ENCODE results near the gene RNF14. TPM values are rescaled to one million over a fixed set of nuclear protein-coding genes. Genes with fewer than 3 reads are reported as not detected.

Gene RNF14
- polyA plus RNA-seq, 1 of the 3 experiments (the other 2 are of a cell fraction): 24.5 TPM

DNA sequence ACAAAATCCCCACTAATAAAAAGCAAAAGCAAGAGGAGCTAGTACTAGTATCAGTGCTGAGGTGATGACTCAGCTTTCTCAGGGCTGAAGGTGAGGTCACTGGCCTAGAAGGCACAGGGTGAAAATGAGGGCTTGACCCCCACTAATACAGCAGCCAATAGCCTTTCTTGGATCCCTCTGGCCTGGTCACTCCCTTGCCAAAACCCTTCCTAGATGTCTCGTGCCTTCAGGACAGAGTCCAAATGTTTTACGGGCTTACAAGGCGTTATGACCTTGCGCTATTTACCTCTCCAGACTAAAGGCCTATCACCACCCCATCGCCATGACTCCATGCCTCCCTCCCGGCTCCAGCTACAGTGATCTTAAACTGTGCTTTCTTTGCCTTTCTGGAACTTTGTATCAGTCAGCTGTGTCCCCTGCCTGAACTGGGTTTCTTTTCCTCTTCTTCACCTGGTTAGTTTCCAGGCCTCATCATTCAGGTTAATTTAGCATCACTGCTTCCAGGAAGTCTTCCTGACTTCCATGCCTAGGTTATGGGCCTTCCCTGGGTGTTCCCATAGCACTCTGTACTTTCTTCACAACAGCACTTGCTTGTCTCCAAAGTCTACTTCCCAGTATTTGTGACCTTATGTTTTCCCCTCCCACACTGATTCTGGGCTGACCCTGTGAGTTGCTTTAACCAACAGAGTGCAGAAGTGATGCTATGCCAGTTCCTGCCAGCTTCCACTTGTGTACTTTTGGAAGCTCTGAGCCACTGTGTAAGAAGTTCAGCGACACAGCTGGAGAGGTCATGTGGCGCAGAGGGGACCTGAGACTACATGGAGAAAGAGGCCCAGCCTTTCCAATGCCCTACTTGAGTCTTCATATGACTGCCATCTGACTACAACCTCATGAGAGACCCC is 49.4 kb upstream of the RNF14 start:
- Histone ChIP-seq H3K79me2 (ENCODE audit: insufficient read depth) (peaks cover 15% of the 10 kb centered on the region), H3K4me2 (no peak overlapping the region), H3K9me3 (no peaks in the 10 kb centered on the region), H3K27me3 (ENCODE audit: insufficient read depth) (no peaks in the 10 kb centered on the region; the same call in 1 of the 2 replicates), H3K27ac (ENCODE audit: low read depth in 2 of 2, low read length in 1 of 2) (no peak overlapping the region), H4K20me1 (ENCODE audit: insufficient read depth) (no peaks in the 10 kb centered on the region), H3K9ac (no peak overlapping the region), H3K9me2 (no peaks in the 10 kb centered on the region), H3F3A (replicated peaks; ENCODE audit: insufficient read depth) (peaks cover 4% of the 10 kb centered on the region), H3K4me1 (ENCODE audit: control insufficient read depth in 1 of 2, insufficient read depth in 2 of 2, low read depth in 1 of 2, low read length in 1 of 2) (peaks cover 0 to 7% of the 10 kb centered on the region in 2 experiments; a peak in 2 of 4 replicates), H2AFZ (ENCODE audit: low read depth) (no peak overlapping the region), H3K36me3 (replicated peaks in 1 of 2; ENCODE audit: control insufficient read depth in 1 of 2, insufficient read depth in 2 of 2, low read length in 1 of 2) (peaks cover 0 to 5% of the 10 kb centered on the region in 2 experiments), H3K4me3 (ENCODE audit: low read depth in 2 of 2, low read length in 1 of 2) (no peak overlapping the region)
- TF ChIP-seq, protein P1, sequence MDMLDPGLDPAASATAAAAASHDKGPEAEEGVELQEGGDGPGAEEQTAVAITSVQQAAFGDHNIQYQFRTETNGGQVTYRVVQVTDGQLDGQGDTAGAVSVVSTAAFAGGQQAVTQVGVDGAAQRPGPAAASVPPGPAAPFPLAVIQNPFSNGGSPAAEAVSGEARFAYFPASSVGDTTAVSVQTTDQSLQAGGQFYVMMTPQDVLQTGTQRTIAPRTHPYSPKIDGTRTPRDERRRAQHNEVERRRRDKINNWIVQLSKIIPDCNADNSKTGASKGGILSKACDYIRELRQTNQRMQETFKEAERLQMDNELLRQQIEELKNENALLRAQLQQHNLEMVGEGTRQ (IDR thresholded peaks at IDR 0.05; ENCODE audit: borderline replicate concordance, low read depth, low read length): no peak
- TF ChIP-seq, protein P2, sequence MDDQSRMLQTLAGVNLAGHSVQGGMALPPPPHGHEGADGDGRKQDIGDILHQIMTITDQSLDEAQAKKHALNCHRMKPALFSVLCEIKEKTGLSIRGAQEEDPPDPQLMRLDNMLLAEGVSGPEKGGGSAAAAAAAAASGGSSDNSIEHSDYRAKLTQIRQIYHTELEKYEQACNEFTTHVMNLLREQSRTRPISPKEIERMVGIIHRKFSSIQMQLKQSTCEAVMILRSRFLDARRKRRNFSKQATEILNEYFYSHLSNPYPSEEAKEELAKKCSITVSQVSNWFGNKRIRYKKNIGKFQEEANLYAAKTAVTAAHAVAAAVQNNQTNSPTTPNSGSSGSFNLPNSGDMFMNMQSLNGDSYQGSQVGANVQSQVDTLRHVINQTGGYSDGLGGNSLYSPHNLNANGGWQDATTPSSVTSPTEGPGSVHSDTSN (IDR thresholded peaks at IDR 0.05): no peak
- TF ChIP-seq GATA2 (CRISPR knock-in tag; IDR thresholded peaks at IDR 0.05) (no peak), EZH2phosphoT487 (IDR thresholded peaks at IDR 0.05; ENCODE audit: borderline replicate concordance, low read depth) (no peak), JUND (IDR thresholded peaks at IDR 0.05) (no peak), MXI1 (IDR thresholded peaks at IDR 0.05; ENCODE audit: low read depth, low read length) (no peak), FOXM1 (IDR thresholded peaks at IDR 0.05; ENCODE audit: low read depth) (no peak), SIN3A (IDR thresholded peaks at IDR 0.05; ENCODE audit: borderline replicate concordance, low read depth, low read length) (no peak), NFIC (IDR thresholded peaks at IDR 0.05; ENCODE audit: borderline replicate concordance) (no peak), EP300 (IDR thresholded peaks at IDR 0.05; ENCODE audit: borderline replicate concordance in 1 of 2, low read depth in 1 of 2, low read length in 1 of 2) (no peak), FOXJ3 (CRISPR knock-in tag; IDR thresholded peaks at IDR 0.05) (no peak), ELF1 (IDR thresholded peaks at IDR 0.05) (no peak)
- TF ChIP-seq, protein P3, sequence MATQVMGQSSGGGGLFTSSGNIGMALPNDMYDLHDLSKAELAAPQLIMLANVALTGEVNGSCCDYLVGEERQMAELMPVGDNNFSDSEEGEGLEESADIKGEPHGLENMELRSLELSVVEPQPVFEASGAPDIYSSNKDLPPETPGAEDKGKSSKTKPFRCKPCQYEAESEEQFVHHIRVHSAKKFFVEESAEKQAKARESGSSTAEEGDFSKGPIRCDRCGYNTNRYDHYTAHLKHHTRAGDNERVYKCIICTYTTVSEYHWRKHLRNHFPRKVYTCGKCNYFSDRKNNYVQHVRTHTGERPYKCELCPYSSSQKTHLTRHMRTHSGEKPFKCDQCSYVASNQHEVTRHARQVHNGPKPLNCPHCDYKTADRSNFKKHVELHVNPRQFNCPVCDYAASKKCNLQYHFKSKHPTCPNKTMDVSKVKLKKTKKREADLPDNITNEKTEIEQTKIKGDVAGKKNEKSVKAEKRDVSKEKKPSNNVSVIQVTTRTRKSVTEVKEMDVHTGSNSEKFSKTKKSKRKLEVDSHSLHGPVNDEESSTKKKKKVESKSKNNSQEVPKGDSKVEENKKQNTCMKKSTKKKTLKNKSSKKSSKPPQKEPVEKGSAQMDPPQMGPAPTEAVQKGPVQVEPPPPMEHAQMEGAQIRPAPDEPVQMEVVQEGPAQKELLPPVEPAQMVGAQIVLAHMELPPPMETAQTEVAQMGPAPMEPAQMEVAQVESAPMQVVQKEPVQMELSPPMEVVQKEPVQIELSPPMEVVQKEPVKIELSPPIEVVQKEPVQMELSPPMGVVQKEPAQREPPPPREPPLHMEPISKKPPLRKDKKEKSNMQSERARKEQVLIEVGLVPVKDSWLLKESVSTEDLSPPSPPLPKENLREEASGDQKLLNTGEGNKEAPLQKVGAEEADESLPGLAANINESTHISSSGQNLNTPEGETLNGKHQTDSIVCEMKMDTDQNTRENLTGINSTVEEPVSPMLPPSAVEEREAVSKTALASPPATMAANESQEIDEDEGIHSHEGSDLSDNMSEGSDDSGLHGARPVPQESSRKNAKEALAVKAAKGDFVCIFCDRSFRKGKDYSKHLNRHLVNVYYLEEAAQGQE (IDR thresholded peaks at IDR 0.05; ENCODE audit: low read depth, low read length): no peak
- TF ChIP-seq, protein P4, sequence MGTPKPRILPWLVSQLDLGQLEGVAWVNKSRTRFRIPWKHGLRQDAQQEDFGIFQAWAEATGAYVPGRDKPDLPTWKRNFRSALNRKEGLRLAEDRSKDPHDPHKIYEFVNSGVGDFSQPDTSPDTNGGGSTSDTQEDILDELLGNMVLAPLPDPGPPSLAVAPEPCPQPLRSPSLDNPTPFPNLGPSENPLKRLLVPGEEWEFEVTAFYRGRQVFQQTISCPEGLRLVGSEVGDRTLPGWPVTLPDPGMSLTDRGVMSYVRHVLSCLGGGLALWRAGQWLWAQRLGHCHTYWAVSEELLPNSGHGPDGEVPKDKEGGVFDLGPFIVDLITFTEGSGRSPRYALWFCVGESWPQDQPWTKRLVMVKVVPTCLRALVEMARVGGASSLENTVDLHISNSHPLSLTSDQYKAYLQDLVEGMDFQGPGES (IDR thresholded peaks at IDR 0.05; ENCODE audit: low read depth, low read length): no peak
- TF ChIP-seq, protein P5, sequence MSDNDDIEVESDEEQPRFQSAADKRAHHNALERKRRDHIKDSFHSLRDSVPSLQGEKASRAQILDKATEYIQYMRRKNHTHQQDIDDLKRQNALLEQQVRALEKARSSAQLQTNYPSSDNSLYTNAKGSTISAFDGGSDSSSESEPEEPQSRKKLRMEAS (IDR thresholded peaks at IDR 0.05; ENCODE audit: low read depth): no peak
- TF ChIP-seq, protein P6, sequence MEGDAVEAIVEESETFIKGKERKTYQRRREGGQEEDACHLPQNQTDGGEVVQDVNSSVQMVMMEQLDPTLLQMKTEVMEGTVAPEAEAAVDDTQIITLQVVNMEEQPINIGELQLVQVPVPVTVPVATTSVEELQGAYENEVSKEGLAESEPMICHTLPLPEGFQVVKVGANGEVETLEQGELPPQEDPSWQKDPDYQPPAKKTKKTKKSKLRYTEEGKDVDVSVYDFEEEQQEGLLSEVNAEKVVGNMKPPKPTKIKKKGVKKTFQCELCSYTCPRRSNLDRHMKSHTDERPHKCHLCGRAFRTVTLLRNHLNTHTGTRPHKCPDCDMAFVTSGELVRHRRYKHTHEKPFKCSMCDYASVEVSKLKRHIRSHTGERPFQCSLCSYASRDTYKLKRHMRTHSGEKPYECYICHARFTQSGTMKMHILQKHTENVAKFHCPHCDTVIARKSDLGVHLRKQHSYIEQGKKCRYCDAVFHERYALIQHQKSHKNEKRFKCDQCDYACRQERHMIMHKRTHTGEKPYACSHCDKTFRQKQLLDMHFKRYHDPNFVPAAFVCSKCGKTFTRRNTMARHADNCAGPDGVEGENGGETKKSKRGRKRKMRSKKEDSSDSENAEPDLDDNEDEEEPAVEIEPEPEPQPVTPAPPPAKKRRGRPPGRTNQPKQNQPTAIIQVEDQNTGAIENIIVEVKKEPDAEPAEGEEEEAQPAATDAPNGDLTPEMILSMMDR (IDR thresholded peaks at IDR 0.05): no peak
- ChIA-PET POLR2A (no interaction called here), CTCF (interaction anchor here (0.7 to 8.8 kb wide), 6 partner anchors 41 to 255 kb away, joined by 3 to 71 read pairs (median 3); partner anchors contain the start of genes PCDH1 and PCDH12)
- no peak for DNase-seq
- 96% methylated on average over 8 of the region's 8 CpGs for WGBS (ENCODE audit: low lambda C conversion rate)

Data from SK-N-SH (cell line).